Ovary (tissue), 3 donors: Measurements from ENCODE around the gene PNPLA6.

ENCODE experiments used
- POLR2A ChIP-seq: fragments of 450-650 bp; IDR thresholded peaks from one replicate; pipeline ENCODE4 v1.6.1; 2017; ENCODE audit warnings: antibody characterized with exemption, mild to moderate bottlenecking, moderate library complexity
- TF ChIP-seq, protein P1 (sequence below), 3 donors: fragments of 450-650 bp in 2 of 3; fragments of 200-600 bp in 1 of 3; IDR thresholded peaks; one replicate each; pipeline versions ENCODE4 v1.5.1 to v1.8.0; 2016 to 2022; ENCODE audit warnings: antibody characterized with exemption in 3 of 3, mild to moderate bottlenecking in 1 of 3
- donor health status: DM: no; HTN: no; CAD: no.

DNA sequence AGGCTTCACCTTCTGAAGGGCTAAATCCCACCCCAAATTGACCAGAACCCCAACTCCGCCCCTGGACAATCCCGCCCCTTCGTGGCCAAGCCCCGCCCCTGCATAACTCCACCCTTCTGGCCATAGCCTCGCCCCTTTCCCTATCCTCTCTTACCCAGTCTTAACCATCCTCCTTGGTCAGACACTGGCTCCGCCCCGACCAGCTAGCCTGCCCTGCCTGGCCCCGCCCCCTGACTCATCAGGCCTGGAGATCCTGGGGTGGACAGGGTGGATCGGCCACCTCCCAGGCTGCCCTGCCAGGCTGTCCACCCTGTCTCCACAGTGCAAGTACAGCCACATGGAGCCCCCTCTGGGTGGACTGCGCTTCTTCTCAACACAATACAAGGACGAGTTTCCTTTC lies 27.6 kb upstream of the PNPLA6 start:
- no peak for TF ChIP-seq POLR2A
- TF ChIP-seq, protein P1, sequence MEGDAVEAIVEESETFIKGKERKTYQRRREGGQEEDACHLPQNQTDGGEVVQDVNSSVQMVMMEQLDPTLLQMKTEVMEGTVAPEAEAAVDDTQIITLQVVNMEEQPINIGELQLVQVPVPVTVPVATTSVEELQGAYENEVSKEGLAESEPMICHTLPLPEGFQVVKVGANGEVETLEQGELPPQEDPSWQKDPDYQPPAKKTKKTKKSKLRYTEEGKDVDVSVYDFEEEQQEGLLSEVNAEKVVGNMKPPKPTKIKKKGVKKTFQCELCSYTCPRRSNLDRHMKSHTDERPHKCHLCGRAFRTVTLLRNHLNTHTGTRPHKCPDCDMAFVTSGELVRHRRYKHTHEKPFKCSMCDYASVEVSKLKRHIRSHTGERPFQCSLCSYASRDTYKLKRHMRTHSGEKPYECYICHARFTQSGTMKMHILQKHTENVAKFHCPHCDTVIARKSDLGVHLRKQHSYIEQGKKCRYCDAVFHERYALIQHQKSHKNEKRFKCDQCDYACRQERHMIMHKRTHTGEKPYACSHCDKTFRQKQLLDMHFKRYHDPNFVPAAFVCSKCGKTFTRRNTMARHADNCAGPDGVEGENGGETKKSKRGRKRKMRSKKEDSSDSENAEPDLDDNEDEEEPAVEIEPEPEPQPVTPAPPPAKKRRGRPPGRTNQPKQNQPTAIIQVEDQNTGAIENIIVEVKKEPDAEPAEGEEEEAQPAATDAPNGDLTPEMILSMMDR (IDR thresholded peaks at IDR 0.05) = no peak
